Spleen (tissue), 11 donors: Measurements from ENCODE around the gene RANBP10. TPM values are rescaled to one million over a fixed set of nuclear protein-coding genes. Genes with fewer than 3 reads are reported as not detected.
A peak's percentile ranks its signal among the peaks of the same experiment; 100 is the strongest.

Source experiments
- DNase-seq: peaks from one replicate; pipeline ENCODE4 v3.0.0-alpha.2; 2020
- H3K27ac ChIP-seq, 8 donors: fragments of 200-600 bp; sonication (generic) in 7 of 8; 1 replicate in 4 of 8; 2 replicates in 4 of 8; pipeline versions ENCODE4 v1.5.0 to v1.8.0; 2016 to 2021; ENCODE audit warnings: inconsistent platforms in 4 of 8, mild to moderate bottlenecking in 4 of 8, moderate library complexity in 1 of 8
- H3K27me3 ChIP-seq, 7 donors: fragments of 200-600 bp; sonication (generic) in 6 of 7; replicated peaks in 1 of 7; 1 replicate in 4 of 7; 2 replicates in 3 of 7; pipeline versions ENCODE4 v1.5.0 to v1.8.0; 2016 to 2021; ENCODE audit warnings: inconsistent platforms in 3 of 7, mild to moderate bottlenecking in 1 of 7
- H3K36me3 ChIP-seq, 6 donors: fragments of 200-600 bp; sonication (generic) in 5 of 6; 1 replicate in 4 of 6; 2 replicates in 2 of 6; pipeline versions ENCODE4 v1.5.0 to v1.8.0; 2016 to 2021; ENCODE audit warnings: inconsistent platforms in 2 of 6
- H3K4me1 ChIP-seq, 6 donors: fragments of 200-600 bp; sonication (generic) in 5 of 6; 1 replicate in 3 of 6; 2 replicates in 3 of 6; pipeline versions ENCODE4 v1.5.0 to v1.8.0; 2016 to 2021; ENCODE audit warnings: inconsistent platforms in 3 of 6
- H3K4me3 ChIP-seq, 8 donors: fragments of 200-600 bp; sonication (generic) in 7 of 8; 1 replicate in 4 of 8; 2 replicates in 4 of 8; pipeline versions ENCODE4 v1.5.0 to v1.8.0; 2016 to 2021; ENCODE audit warnings: inconsistent platforms in 4 of 8, mild to moderate bottlenecking in 4 of 8, moderate library complexity in 2 of 8
- H3K9me3 ChIP-seq, 8 donors: fragments of 200-600 bp; sonication (generic) in 7 of 8; 1 replicate in 4 of 8; 2 replicates in 4 of 8; pipeline versions ENCODE4 v1.5.0 to v1.8.0; 2016 to 2021; ENCODE audit warnings: inconsistent platforms in 4 of 8
- CTCF ChIP-seq, 11 experiments: fragments of 200-600 bp in 7 of 11; fragments of 450-650 bp in 4 of 11; sonication (generic) in 4 of 11; IDR thresholded peaks in 8 of 11; conservative IDR thresholded peaks in 3 of 11; 1 replicate in 7 of 11; 2 replicates in 4 of 11; pipeline versions ENCODE4 v1.4.0 to v1.8.0; 2016 to 2021; ENCODE audit warnings: antibody characterized with exemption in 11 of 11, inconsistent platforms in 4 of 11, mild to moderate bottlenecking in 1 of 11
- POLR2A ChIP-seq, 3 donors: fragments of 450-650 bp; IDR thresholded peaks; one replicate each; pipeline ENCODE4 v1.5.1; 2017; ENCODE audit warnings: antibody characterized with exemption in 3 of 3, mild to moderate bottlenecking in 1 of 3
- POLR2AphosphoS5 ChIP-seq, 3 donors: sonication (generic); formaldehyde crosslinking; IDR thresholded peaks; one replicate each; pipeline ENCODE4 v1.5.1; 2017; ENCODE audit warnings: antibody characterized with exemption in 3 of 3
- WGBS, 5 donors: extraction: QIAGEN DNeasy Blood & Tissue Kit in 3 of 5; methylation state at CpG; one replicate each; pipeline versions ENCODE4 v1.1.5 to v1.1.7; 2013 to 2018; 5-methylcytosine and 5-hydroxymethylcytosine counted together
- intact Hi-C: fragments of 100-400 bp; cut with DNase I; formaldehyde crosslinking; loops from one replicate; pipeline ENCODE4 v1.15.0; 2023; ENCODE audit warnings: low total_unique reads
- polyA plus RNA-seq, 3 donors: library from polyadenylated mRNA; stranded (reverse); fragments of 200-250 nt; gene quantifications; one replicate each; pipeline ENCODE4 v1.2.1, GENCODE V29; 2013
- total RNA-seq, 7 donors: library from RNA; depleted of rRNA in 3 of 7; stranded (reverse); fragments of >200 nt in 3 of 7; fragmentation: NEBNext Ultra II Directional in 4 of 7; extraction: Animal tissue kit (Norgen Biotek cat#: 25700) in 4 of 7; gene quantifications; one replicate each; pipeline versions ENCODE4 v1.1.0 to v1.2.1, GENCODE V29; 2016 to 2021
- donor health status: healthy with polysubstance abuse.
- donor health status: DM: no; HTN: no; CAD: no; lungs with moderate emphysema.
- donor health status: DM: no; HTN: no; CAD: no.
- donor health status: Bipolar disorder and iron deficiency.
- donor health status: healthy.
- donor health status: DM: no; HTN: no; CAD: no.
- donor health status: DM: yes; HTN: yes; CAD: no.

RANBP10 gene
- total and polyA plus RNA-seq, 10 donors = 6.6 to 38.6 (median 22.6) TPM

- Histone ChIP-seq H3K27ac (no peak overlapping the region), H3K27me3 (no peaks in the 10 kb centered on the region), H3K36me3 (peaks cover 0 to 100% (median 76%) of the 10 kb centered on the region in 6 donors), H3K4me1 (no peaks in the 10 kb centered on the region), H3K4me3 (no peak overlapping the region), H3K9me3 (no peaks in the 10 kb centered on the region)
- peak; percentile 36 for DNase-seq
- TF ChIP-seq POLR2A (IDR thresholded peaks at IDR 0.05) (no peak), POLR2AphosphoS5 (IDR thresholded peaks at IDR 0.05) (peak in 1 of 3 donors; percentile 26), CTCF (IDR thresholded peaks at IDR 0.05 in 8 of 11, conservative IDR thresholded peaks at IDR 0.05 in 3 of 11) (no peak)
- intact Hi-C loops = no loop called here
- WGBS, 5 donors = 96 to 100% (median 99%) methylated on average over 9 to 14 of the region's 14 CpGs
These were observed 76.6 kb downstream of the RANBP10 start for GRCh38 chr16:67729636-67730248.

DNA sequence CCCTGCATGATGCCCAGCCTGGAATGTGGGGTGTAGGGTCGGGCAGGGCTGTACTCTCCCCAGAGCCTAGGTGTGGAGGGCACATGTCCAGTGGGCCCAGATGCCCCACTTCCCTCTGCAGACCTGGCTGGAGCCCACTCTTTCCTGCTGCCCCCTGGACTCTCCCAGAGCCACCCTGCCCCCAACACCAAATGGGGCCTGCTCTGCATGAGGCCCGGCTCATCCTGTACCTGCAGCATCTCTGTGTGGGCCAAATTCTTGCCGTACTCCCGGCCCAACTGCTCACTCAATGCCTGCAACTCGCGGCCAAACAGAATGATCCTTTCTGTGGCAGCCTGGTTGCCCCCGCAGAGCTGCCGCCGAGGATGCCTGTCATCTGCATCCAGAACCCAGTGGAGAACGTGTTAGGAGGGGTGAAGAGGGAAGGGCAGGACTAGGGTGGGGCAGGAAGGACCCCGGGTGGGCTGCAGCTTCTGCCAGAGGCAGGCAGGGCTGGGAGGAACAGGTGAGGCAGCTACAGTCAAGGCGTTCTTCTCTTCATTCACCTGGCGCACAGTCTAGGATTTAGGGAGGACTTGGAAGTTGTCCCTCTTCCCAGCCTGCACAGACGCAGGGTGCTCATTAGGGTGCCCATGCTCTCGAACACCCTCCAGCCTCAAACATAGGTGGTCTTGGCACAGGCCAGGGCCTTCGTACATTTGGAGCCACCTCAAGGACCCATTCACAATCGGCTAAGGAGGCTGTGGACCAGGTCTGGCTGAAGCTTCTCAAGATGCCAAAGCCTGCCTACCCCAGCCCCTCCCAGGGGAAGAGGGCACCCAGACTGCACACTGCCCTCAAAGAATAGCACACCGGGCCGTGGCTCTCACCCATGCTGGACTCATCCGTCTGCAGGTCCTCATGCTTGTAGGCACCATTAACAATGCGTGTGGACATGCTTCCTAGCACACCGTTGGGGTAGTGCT is 78.6 kb downstream of the RANBP10 start:
- WGBS, 5 donors = 86 to 96% (median 93%) methylated on average over 10 to 22 of the region's 22 CpGs
- intact Hi-C loops = no loop called here
- Histone ChIP-seq H3K36me3 (peaks cover 0 to 100% (median 78%) of the 10 kb centered on the region in 6 donors), H3K4me3 (no peak overlapping the region), H3K27ac (no peak overlapping the region), H3K9me3 (no peaks in the 10 kb centered on the region), H3K4me1 (no peaks in the 10 kb centered on the region), H3K27me3 (no peaks in the 10 kb centered on the region)
- peak in 1 of 3 donors; percentile 29 for TF ChIP-seq POLR2AphosphoS5 (IDR thresholded peaks at IDR 0.05)
- TF ChIP-seq CTCF (IDR thresholded peaks at IDR 0.05 in 8 of 11, conservative IDR thresholded peaks at IDR 0.05 in 3 of 11) = no peak
- TF ChIP-seq POLR2A (IDR thresholded peaks at IDR 0.05) = no peak
- DNase-seq = peak; percentile 62

- 82 to 95% (median 88%) methylated on average over 8 of the region's 8 CpGs for WGBS, 5 donors
- no peak for TF ChIP-seq POLR2AphosphoS5 (IDR thresholded peaks at IDR 0.05)
- TF ChIP-seq CTCF (IDR thresholded peaks at IDR 0.05 in 8 of 11, conservative IDR thresholded peaks at IDR 0.05 in 3 of 11) = no peak
- no peak for TF ChIP-seq POLR2A (IDR thresholded peaks at IDR 0.05)
- DNase-seq = peak; percentile 52
- no peaks in the 10 kb centered on the region for H3K4me1 ChIP-seq
- no peak overlapping the region for H3K4me3 ChIP-seq
- no peaks in the 10 kb centered on the region for H3K9me3 ChIP-seq
- intact Hi-C loops = no loop called here
- H3K27ac ChIP-seq = peak overlapping the region in 1 of 8 donors; percentile 2
- no peaks in the 10 kb centered on the region for H3K27me3 ChIP-seq
- peaks cover 0 to 88% (median 73%) of the 10 kb centered on the region in 6 donors for H3K36me3 ChIP-seq
These were observed 80.0 kb downstream of the RANBP10 start for GRCh38 chr16:67726106-67727034.
